Stimulated activated CD8-positive, alpha-beta memory T cell treated with anti-CD3 and anti-CD28 coated beads, Interleukin-4, amount 100 ng/mL, for 4 hours (primary cell): ENCODE data around the gene TMOD1.

Experiments used
- DNase-seq, 2 donors: peaks; one replicate each; pipeline ENCODE4 v3.0.0-alpha.2; 2020; ENCODE audit warnings: low read depth in 2 of 2, low spot score in 1 of 2

TMOD1 gene

DNA sequence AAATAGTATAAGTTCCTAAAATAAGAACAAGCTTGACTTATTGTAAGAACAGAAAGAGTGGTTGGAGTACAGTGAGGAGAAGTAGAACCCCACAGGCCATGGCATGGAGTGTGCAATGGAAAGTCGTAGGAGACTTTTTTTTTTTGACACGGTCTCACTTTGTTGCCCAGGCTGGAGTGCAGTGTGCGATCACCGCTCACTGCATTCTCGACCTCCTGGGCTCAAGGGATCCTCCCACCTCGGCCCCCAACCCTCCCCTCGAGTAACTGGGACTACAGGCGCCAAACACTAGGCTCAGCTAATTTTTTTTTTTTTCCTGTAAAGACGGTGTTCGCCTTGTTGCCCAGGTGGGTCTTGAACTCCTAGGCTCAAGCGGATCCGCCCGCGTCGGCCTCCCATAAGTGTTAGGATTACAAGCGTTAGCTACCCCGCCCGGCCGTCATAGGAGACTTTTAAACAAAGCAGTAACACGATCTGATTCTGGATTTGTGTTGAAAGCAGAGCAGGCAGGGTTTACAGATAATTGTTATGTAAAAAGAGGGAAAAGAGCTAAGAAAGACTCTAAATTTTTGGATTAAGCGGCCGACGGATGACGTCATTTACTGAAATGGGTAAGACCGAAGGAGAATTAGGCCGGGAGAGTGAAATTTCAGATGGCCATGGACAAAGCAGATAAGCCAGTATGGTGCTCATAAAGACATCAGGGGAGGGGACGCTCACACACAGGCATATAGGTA is 130.9 kb downstream of the TMOD1 start:
- no peak for DNase-seq

DNA sequence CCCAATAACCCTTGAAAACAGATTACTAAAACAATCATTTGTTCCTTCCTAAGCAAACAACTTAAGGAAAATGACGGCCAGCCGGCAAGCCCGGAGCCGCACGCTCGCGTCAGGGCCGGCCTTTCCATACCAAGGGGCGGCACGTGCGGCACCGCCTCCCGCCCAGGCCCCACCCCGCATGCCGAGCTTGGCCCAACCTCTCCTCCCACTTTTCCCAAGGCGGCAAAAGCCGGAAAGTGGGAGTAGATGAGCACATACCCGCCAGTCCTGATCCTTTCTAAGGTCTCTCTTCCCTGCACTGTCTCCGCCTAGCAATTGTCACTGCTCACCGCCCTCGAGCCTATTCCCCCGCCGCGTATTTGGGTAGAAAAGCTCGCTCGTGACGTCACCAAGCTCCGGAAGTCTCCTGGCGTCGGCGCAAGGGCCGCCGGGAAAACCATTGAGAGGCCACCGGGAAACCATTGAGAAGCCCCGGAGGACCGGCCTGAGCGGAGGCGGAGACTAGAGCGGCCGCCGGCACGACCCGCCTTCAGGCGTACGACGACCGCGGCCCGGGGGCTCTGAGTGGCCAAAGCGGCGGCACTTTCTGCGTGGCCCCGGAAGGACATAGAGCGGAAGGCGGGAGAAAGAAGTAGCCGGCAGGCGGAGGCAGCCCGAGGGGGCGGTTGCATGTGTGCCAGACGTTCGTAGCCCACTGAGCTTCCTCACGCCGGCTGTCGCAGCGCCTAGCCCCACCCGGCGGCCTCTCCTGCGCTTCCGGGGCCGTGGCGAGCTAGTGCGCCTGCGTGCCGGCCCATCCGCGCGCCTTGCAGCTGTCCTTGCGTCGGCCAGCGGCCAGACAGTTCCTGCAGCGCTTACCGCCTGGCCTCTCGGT is 131.8 kb downstream of the TMOD1 start, which contains the start of the genes NCBP1 and TSTD2:
Gene NCBP1, plus strand, starts transcription at position 837 of the 874 bp plus-strand sequence. CDS start 61 bp downstream, outside the sequence.
Gene TSTD2, minus strand, starts transcription at position 384 of the 874 bp plus-strand sequence. CDS start 5,806 bp downstream, outside the sequence.
- peak; percentile 85 to 88 for DNase-seq

DNA sequence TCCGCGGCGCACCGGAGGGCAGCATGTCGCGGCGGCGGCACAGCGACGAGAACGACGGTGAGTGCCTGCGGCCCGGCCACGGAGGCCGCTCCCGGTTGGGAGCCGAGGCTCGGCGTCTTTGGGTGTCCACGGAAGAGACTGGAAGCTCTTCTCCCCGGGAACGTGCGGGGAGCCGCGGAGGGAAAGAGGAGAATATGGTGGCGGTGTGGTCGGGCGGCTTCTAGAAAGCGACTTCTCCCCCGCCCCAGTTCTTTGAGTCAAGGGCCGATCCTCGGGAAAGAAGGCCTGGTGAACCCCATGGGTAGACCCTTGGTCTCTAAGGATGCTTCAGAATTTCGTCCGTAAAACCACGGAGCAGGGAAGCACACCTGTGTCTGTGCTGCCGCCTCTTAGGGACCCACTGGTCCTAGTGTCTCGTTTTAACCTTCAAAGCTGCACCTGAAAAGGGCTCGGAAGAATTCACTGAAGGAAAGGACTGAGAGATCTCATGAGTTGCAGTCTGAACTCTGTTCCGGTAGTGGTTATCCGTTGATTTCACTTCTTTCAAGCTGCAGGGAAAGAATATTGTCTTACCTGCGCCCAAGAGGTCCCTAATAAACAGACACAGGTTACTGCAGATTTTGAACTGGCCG is 132.5 kb downstream of the TMOD1 start:
- DNase-seq: no peak

DNA sequence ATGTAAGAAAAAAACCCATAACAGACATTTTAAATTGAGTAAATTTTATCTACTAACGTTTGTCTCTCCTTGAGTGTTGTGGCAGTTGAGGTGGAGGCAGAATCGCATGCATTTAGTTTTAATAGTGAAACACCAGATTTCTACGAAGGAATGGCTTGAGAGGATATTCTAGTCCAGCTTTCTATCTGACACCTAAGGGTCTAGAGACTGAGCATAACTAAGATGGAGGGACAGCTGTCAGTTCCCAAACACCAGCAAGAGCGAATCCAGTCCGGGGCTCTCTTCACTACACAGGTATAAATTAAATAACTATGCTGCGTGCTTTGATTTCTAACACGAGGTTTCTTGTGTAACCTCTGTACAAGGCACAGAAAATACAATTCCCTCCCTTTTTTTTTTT is 133.6 kb downstream of the TMOD1 start:
- DNase-seq: no peak

DNA sequence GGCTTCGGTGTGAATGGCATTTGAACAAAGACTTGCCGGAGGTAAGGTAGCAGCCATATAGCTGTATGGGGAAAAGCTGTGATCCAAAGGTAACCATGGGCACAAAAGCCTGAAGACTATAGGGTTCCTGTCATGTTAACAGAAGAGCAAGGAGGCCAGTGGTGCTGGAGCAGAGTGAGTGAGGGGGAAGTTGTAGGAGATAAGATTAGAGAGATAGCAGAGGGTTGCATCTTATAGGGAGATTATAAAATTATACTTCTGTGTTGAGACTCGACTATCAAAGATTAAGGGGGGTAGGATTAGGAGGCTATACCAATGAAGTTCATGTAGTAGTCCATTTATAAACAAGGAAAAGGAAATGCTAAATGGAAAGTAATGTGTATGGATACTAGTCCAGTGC is 135.4 kb downstream of the TMOD1 start:
- DNase-seq: no peak

DNA sequence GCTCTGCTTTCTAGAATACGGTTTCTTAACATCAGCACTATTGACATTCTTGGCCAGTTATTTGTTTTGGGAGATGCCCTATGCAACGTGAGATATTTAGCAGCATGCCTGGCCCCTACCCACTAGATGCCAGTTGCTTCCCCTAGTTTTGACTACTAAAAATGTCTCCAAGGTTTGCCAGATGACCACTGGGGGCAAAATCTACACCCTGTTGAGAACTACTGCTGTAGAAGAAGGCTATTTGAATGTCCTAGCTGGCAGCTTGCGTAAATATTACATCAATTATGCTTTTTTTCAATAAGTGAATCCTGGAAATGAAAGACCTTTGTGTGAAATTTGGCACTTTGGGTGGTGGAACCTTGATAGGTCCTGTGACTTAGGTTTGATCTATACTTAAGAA is 137.2 kb downstream of the TMOD1 start:
- DNase-seq: no peak

DNA sequence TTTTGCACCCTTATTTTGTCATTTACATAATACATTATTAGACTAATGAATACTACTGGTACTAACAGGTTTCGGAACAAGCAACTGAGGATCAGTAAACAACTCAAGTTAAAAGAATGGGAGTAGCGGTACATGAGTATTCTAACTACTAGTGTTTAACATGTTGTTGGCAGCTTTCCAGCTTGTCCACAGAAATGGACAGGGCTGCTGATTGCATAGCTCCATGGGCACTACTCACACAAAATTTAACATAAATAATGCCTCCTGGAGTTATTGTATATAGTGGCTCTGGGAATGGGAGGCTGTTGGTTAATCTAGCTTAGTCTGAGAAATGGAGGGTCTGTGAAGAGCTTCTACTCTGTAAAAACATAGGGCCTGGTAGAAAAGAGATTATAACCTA is 138.9 kb downstream of the TMOD1 start:
- no peak for DNase-seq

DNA sequence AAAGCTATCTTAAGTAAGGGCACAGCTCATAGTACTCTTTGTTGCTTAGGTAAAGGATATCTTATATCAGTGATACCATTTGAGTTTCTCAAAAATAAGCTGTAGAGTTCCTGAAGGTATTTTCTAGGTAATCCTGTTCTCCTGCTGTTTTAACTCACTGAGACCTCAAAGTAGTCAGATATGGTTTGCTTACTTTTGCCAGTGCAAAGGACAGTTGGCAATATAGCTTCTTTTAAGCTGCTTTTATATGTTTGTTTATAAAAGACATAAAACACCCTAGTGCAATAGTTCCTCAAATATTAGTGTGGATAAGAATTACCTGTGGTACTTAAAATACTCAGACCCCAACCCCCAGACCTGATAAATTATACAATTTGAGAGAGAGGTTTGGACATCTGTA is 144.3 kb downstream of the TMOD1 start:
- no peak for DNase-seq

DNA sequence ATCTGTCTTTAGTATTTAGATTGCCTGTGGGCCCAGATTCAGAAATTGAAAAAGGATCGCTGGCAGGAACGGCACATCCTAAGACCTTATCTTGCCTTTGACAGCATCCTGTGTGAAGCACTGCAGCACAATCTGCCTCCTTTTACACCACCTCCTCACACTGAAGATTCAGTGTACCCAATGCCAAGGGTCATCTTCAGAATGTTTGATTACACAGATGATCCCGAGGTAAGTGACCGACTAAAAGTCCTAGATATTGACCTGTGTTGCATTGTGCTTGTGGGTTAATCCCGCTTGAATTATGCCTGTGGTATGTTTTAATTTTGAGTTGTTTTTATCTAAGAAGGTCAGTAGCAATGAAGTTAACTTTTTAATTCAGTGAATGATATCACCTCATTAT is 146.5 kb downstream of the TMOD1 start:
- no peak for DNase-seq
